Transverse colon (tissue), 4 donors: ENCODE measurements around the gene RGS6. TPM values are rescaled to one million over a fixed set of nuclear protein-coding genes. Genes with fewer than 3 reads are reported as not detected.

Source experiments
- DNase-seq: peaks from one replicate; pipeline ENCODE4 v3.0.0-alpha.2; 2019
- H3K27ac ChIP-seq, 4 donors: fragments of 200-600 bp; sonication (generic); 2 replicates each; pipeline ENCODE4 v1.5.1; 2016 to 2018; ENCODE audit warnings: inconsistent platforms in 4 of 4
- H3K27me3 ChIP-seq: fragments of 200-600 bp; sonication (generic); 2 replicates; pipeline ENCODE4 v1.5.1; 2017; ENCODE audit warnings: inconsistent platforms
- H3K36me3 ChIP-seq, 4 donors: fragments of 200-600 bp; sonication (generic); 2 replicates each; pipeline ENCODE4 v1.5.1; 2017 to 2019; ENCODE audit warnings: inconsistent platforms in 4 of 4
- H3K4me1 ChIP-seq, 4 donors: fragments of 200-600 bp; sonication (generic); 2 replicates each; pipeline ENCODE4 v1.5.1; 2017 to 2020; ENCODE audit warnings: inconsistent platforms in 4 of 4
- H3K4me3 ChIP-seq, 4 donors: fragments of 200-600 bp; sonication (generic); 1 replicate in 1 of 4; 2 replicates in 3 of 4; pipeline versions ENCODE4 v1.5.1 to v1.6.1; 2017 to 2019; ENCODE audit warnings: inconsistent platforms in 4 of 4
- H3K9me3 ChIP-seq, 2 donors: fragments of 200-600 bp; sonication (generic); 2 replicates each; pipeline ENCODE4 v1.5.1; 2017 to 2019; ENCODE audit warnings: inconsistent platforms in 2 of 2
- EP300 ChIP-seq: sonication (generic); formaldehyde crosslinking; IDR thresholded peaks from one replicate; pipeline ENCODE4 v1.6.1; 2017; ENCODE audit warnings: antibody characterized with exemption, low read depth
- POLR2A ChIP-seq: fragments of 450-650 bp; IDR thresholded peaks from one replicate; pipeline ENCODE4 v1.6.1; 2016; ENCODE audit warnings: antibody characterized with exemption, mild to moderate bottlenecking, moderate library complexity
- POLR2AphosphoS5 ChIP-seq, 3 donors: sonication (generic); formaldehyde crosslinking; IDR thresholded peaks; one replicate each; pipeline ENCODE4 v1.6.1; 2016; ENCODE audit warnings: antibody characterized with exemption in 3 of 3
- WGBS, 2 donors: methylation state at CpG; one replicate each; pipeline ENCODE4 v1.1.5; 2018; ENCODE audit warnings: low coverage in 1 of 2; 5-methylcytosine and 5-hydroxymethylcytosine counted together
- in situ Hi-C, 4 donors: fragments of 200-750 bp; cut with MboI; loops; one replicate each; pipeline versions ENCODE4 v1.15.0 to v1.15.1; 2017; ENCODE audit warnings: low sequenced_read_pairs in 3 of 4, low pct_ligation_motif_present in 1 of 4, low pct_unique_long_range_greater_than_20kb in 1 of 4
- intact Hi-C: fragments of 100-400 bp; cut with DNase I; formaldehyde crosslinking; loops from one replicate; pipeline ENCODE4 v1.15.1; 2023; ENCODE audit warnings: low total_unique reads
- total RNA-seq, 4 donors: library from RNA; depleted of rRNA; stranded (reverse); fragments of >200 nt; gene quantifications; one replicate each; pipeline ENCODE4 v1.1.0, GENCODE V29; 2016
- TF ChIP-seq, protein P1 (sequence below), 5 experiments: fragments of 200-600 bp in 3 of 5; fragments of 450-650 bp in 2 of 5; sonication (generic) in 3 of 5; IDR thresholded peaks; 1 replicate in 2 of 5; 2 replicates in 3 of 5; pipeline ENCODE4 v1.5.1; 2016 to 2017; ENCODE audit warnings: antibody characterized with exemption in 5 of 5, inconsistent platforms in 3 of 5, mild to moderate bottlenecking in 2 of 5, moderate library complexity in 1 of 5

The RGS6 gene
- total RNA-seq, 4 donors from 2014 or later: 0.41 to 0.48 TPM; not detected in 2

- in situ Hi-C loops: no loop called here
- no peaks in the 10 kb centered on the region for H3K4me1 ChIP-seq
- TF ChIP-seq, protein P1, sequence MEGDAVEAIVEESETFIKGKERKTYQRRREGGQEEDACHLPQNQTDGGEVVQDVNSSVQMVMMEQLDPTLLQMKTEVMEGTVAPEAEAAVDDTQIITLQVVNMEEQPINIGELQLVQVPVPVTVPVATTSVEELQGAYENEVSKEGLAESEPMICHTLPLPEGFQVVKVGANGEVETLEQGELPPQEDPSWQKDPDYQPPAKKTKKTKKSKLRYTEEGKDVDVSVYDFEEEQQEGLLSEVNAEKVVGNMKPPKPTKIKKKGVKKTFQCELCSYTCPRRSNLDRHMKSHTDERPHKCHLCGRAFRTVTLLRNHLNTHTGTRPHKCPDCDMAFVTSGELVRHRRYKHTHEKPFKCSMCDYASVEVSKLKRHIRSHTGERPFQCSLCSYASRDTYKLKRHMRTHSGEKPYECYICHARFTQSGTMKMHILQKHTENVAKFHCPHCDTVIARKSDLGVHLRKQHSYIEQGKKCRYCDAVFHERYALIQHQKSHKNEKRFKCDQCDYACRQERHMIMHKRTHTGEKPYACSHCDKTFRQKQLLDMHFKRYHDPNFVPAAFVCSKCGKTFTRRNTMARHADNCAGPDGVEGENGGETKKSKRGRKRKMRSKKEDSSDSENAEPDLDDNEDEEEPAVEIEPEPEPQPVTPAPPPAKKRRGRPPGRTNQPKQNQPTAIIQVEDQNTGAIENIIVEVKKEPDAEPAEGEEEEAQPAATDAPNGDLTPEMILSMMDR (IDR thresholded peaks at IDR 0.05): no peak
- TF ChIP-seq EP300: no peak
- no peak for TF ChIP-seq POLR2AphosphoS5 (IDR thresholded peaks at IDR 0.05)
- no peak for TF ChIP-seq POLR2A
- no peaks in the 10 kb centered on the region for H3K27me3 ChIP-seq
- no peak overlapping the region for H3K27ac ChIP-seq
- no peak overlapping the region for H3K4me3 ChIP-seq
- no peak for DNase-seq
- H3K9me3 ChIP-seq: no peaks in the 10 kb centered on the region
- intact Hi-C loops: no loop called here
- no peaks in the 10 kb centered on the region for H3K36me3 ChIP-seq
Observed at GRCh38 chr14:72008666-72009065, 76.4 kb downstream of the RGS6 start.

GRCh38 chr14:72010474-72010873, 78.2 kb downstream of the RGS6 start:
- TF ChIP-seq, protein P1 (IDR thresholded peaks at IDR 0.05): no peak
- TF ChIP-seq POLR2A (no peak), POLR2AphosphoS5 (IDR thresholded peaks at IDR 0.05) (no peak), EP300 (no peak)
- H3K4me1 ChIP-seq: no peaks in the 10 kb centered on the region
- H3K9me3 ChIP-seq: no peaks in the 10 kb centered on the region
- H3K27me3 ChIP-seq: no peaks in the 10 kb centered on the region
- no peak overlapping the region for H3K27ac ChIP-seq
- H3K36me3 ChIP-seq: no peaks in the 10 kb centered on the region
- DNase-seq: no peak
- no peak overlapping the region for H3K4me3 ChIP-seq
- in situ Hi-C loops: no loop called here
- 65 to 72% methylated on average over 3 of the region's 3 CpGs for WGBS, 2 donors
- intact Hi-C loops: no loop called here

DNA sequence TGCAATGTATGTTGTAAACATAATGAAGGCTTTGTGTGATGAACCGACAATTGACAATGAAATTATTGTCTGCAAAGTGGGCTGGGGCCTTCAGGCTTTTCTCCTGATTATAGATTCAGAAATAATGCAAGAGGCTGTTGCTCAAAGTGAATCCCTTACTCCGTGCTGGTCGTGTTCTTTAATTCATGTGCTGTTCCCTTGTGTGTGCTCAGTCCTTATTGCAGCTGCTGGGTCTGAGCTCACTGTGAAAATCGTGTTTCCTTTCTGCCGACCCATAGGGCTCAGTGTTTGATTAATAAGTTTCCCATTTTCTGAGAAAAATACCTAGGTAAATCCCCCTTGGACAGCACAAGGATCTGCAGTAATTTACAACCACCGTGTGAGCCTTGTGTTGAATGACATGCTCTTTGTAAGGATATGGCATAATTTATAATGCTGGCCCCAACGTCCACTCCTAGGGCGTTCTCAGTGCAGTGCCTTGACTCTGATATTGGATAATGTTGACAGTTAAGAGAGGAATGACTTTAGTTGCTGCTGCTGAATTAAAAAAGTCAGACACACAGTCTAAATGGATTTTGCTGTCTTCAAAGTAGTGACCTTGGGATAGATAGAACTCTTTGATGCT, 81.6 kb downstream of the RGS6 start:
- no peak overlapping the region for H3K4me3 ChIP-seq
- no peaks in the 10 kb centered on the region for H3K27me3 ChIP-seq
- H3K36me3 ChIP-seq: no peaks in the 10 kb centered on the region
- no peaks in the 10 kb centered on the region for H3K9me3 ChIP-seq
- no peak overlapping the region for H3K27ac ChIP-seq
- in situ Hi-C loops (no loop called here), intact Hi-C loops (no loop called here)
- WGBS, 2 donors: 50 to 52% methylated on average over 8 of the region's 8 CpGs
- TF ChIP-seq EP300 (no peak), POLR2A (no peak), POLR2AphosphoS5 (IDR thresholded peaks at IDR 0.05) (no peak)
- TF ChIP-seq, protein P1 (IDR thresholded peaks at IDR 0.05): no peak
- DNase-seq: no peak
- no peaks in the 10 kb centered on the region for H3K4me1 ChIP-seq

DNA sequence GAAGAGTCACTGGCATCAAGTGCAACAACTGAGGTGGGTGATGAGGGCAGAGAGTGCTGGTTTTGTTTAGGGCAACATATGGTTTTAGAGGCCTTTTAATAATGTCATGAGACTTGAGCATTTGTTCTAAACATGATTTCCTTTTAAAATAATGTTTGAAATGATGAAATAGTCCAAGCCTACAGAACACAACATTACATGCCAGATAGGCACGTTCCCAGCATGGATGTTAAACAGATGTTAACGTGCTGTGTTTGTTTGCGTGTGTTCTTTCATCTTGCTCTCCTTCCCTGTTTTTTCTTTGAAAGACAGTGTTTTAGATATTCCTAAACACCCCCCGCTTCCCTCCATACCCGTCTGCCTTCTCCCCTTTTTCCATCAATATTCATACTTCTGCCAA, 82.3 kb downstream of the RGS6 start:
- H3K27ac ChIP-seq: no peak overlapping the region
- in situ Hi-C loops: no loop called here
- H3K4me3 ChIP-seq: no peak overlapping the region
- no peak for TF ChIP-seq POLR2A
- no peak for TF ChIP-seq EP300
- TF ChIP-seq, protein P1 (IDR thresholded peaks at IDR 0.05): no peak
- TF ChIP-seq POLR2AphosphoS5 (IDR thresholded peaks at IDR 0.05): no peak
- H3K4me1 ChIP-seq: no peaks in the 10 kb centered on the region
- DNase-seq: no peak
- 56 to 83% methylated on average over 3 to 5 of the region's 5 CpGs for WGBS, 2 donors
- no peaks in the 10 kb centered on the region for H3K27me3 ChIP-seq
- no peaks in the 10 kb centered on the region for H3K9me3 ChIP-seq
- intact Hi-C loops: no loop called here
- H3K36me3 ChIP-seq: no peaks in the 10 kb centered on the region
